GM21619 (cell line): ENCODE data around the gene DYNLT4.
"Not testable (repeated sequence)": the region's sequence is repeated elsewhere in the genome, so short reads cannot be mapped to it uniquely, and the experiment has no call there.

Experiments
- ATAC-seq: cut with Tn5 transposase; IDR thresholded peaks from one replicate; pipeline ENCODE4 v1.9.1; 2021; ENCODE audit not compliant: unreplicated experiment

Gene DYNLT4

DNA sequence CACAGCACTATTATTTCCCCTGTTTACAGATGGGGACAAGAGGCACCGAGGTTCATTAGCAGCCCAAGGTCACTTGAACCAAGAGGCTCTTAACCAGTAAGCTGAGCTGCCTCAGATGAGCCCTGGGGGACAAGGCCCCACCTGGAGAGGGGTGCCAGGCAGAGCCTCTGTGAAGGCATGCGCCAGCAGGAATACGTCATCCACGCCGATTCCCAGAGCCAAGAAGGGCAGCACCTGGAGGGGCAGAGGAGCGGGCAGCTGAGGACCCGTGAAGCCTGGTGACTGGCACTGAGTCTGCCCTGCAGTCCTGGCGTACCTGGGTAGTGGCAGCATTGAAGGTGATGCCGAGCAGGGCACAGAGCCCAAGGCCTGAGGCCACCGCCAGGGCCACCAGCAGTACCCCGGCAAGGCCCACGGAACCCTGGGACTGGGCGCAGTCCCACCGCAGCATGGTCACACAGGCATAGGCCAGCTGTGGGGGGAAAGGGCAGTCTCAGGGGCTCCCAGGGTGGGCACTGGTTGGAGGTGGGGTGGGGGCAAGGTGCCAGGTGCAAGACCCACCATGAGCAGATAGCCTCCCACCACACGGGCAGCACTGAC is 21.8 kb upstream of the DYNLT4 start:
- ATAC-seq: no peak

DNA sequence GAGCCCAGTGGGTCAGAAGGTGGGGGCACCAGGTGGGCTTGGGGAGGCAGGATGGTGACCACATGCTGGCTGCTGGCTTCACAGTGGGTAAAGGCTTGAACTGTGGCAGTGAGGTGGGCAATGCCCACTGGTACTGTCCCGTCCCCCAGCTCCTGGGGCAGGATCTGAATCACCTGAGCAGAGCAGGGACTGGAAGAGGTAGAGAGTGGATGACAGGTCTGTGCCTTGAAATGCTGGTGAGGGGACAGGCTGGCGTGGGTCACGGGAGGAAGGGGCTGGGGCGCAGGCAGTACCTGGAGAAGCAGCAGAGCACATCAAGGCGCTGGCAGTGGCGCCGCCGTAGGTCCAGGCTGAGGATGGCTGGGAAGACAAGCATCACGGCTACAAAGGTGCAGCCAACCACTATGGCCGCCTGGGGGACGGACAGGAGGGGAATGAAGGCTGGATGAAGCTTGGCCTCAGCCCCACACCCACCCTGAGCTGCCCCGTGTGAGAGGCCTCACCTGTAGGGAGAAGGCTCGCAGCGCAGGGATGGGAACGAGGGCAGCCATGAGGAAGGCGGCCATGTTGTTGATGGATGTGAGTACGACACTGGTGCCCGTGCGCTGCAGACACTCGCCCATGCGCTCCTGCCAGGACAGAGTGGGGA is 21.0 kb upstream of the DYNLT4 start:
- no peak for ATAC-seq

DNA sequence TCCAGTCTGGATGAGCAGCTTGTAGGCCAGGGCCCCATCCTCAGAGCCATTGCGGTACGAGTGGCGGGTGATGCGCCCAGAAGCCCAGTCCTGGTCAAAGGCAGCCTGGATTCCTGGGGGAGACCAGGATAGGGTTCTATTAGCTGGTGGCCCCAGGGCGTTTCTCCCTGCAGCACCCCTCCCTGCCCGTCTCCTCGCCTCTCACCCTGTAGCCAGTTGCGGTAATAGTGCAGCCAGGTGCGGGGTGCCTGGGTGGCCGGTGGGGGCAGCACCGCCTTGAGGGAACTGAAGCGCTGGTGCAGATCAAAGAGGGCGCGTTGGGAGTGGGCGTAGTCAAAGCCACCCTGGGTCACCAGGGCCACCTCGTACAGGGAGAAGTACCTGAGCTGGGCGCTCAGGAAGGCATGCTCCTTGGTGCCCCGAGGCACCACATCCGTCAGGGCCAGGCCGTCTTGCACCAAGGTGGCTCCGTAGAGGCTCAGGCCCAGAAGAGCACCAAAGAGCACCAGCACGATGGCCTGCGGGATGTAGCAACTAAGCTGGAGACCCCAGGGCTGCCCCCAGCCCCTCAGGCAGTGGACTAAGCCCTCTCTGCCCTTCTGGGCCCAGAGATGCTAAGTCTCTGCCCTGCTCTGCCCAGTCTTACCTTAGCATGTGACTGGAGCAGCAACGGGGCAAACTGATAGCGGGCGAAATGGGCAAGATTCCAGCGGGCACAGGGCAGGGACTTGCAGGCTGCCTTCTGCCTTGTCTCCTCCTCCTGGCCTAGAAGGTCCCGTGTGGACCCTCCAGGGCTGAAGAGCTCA is 20.2 kb upstream of the DYNLT4 start:
- ATAC-seq: no peak

DNA sequence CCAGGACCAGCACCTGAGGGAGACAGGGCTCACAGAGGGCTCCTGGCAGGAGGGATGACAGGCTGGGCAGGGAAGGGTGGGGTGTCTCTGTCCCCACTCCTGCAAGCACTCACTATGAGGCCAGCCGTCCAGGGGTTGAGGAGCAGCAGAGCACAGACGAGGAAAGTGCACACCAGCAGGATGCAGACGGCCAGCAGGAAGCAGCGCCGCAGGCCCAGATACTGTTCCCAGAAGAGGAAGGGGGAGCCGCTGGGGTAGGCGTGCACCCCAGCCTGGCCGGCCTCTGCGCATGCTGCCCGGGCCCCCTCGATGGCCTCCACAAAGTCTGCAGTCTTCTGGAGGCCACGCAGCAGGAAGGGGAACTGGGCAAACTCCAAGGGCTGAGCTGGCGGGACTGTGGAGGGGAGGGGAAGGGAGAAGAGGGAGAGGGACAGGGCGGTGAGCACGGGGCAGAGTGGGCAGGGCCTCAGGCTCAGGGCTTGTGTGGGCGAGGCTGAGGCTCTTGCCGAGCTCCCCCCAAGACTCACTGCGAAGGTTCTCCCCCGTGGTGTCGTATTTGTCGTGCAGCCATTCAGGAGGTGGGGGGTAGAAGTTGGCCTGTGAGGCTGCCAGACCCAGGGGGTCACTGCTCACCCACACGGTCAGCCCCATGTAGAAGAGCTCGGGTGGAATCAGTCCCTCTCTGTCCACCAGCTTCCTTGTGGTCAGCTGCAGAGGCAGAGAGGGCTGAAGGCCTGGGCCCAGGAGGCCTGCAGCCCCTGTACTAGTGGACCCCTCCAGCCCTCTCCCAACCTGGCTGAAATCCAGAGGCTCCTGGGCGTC is 19.4 kb upstream of the DYNLT4 start:
- no peak for ATAC-seq

DNA sequence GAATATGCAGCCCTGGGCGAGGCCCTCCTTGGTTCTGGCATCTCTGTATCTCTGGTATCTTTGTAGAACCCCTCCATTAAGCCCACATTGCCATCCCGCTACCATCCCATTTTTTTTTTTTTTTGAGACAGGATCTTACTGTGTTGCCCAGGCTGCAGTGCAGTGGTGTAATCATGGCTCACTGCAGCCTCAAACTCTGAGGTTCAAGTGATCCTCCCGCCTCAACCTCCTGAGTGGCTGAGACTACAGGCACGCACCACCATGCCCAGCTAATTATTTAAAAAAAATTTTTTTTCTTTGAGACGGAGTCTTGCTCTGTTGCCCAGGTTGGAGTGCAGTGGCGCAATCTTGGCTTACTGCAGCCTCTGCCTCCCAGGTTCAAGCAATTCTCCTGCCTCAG is 17.2 kb upstream of the DYNLT4 start:
- ATAC-seq: not testable (repeated sequence)

DNA sequence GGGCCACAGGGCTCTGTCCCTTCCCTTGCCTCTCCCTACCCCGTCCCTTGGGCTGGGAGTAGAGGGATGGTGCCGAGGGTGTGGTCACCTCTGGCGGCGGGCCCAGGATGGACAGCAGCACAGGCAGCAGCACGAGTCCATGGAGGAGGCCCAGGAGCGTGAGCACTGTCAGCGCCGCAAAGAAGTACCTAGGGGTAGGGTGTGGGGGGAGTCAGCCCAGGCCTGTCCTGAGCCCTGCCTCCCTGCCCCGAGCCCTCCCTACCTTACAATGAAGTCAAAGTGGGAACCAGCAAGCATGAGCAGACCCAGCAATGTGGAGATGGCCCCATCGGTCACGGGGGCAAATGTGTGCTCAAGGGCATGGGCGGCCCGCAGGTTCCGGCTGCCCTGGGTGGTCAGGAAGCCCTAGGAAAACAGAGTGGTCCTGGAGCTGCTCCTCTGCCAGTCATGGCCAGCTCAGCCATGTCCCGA is 15.9 kb upstream of the DYNLT4 start:
- ATAC-seq: no peak

DNA sequence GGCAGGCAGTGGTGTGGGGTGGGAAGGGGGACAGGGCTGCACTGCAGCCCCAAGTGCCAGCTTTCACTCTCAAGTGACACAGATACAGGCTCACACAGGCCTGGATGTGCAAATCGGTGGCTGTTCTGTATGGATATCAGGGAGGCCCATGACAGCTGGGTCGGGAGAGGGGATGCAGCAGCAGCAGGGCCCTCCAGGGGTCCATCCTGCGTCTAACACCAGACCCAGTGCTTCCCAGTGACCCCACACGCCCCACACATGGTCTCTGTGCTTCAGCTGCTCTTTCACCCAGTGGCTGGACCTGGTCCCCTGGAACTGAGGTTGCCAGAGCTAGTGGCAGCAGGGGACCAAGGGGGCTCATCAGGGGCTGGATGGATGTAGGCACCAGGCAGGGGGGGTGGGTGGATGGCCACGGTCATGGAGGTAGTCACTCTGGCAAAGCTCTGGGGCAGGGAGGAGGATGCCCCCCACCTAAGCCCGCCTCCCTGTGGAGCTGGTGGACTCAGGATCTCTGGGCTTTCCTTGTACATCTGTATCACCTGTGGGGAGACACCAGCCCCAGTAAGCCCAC is 15.1 kb upstream of the DYNLT4 start:
- no peak for ATAC-seq

DNA sequence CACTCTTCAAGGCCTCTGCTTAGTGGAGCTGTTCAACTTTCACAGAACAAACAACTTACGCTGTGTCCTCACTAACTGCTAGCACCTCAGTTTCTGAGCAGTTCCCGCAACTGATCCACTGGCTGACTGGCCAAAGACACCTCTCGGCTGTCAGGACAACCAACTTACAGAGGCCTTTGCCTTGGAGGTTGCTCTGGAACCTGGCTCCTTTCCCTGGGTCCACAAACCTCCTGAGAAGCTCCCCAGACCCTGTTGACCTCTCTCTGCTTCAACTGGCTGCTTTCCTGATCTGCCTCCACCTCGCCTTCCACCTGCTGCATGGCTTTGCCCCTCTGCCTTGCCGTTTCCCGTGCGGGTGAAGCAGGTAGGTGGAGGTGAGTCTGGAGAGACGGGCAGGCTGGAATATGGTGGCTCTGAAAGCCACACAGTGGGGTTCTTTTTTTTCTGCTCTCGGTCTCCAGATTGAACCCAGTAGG is 14.1 kb upstream of the DYNLT4 start:
- ATAC-seq: no peak

DNA sequence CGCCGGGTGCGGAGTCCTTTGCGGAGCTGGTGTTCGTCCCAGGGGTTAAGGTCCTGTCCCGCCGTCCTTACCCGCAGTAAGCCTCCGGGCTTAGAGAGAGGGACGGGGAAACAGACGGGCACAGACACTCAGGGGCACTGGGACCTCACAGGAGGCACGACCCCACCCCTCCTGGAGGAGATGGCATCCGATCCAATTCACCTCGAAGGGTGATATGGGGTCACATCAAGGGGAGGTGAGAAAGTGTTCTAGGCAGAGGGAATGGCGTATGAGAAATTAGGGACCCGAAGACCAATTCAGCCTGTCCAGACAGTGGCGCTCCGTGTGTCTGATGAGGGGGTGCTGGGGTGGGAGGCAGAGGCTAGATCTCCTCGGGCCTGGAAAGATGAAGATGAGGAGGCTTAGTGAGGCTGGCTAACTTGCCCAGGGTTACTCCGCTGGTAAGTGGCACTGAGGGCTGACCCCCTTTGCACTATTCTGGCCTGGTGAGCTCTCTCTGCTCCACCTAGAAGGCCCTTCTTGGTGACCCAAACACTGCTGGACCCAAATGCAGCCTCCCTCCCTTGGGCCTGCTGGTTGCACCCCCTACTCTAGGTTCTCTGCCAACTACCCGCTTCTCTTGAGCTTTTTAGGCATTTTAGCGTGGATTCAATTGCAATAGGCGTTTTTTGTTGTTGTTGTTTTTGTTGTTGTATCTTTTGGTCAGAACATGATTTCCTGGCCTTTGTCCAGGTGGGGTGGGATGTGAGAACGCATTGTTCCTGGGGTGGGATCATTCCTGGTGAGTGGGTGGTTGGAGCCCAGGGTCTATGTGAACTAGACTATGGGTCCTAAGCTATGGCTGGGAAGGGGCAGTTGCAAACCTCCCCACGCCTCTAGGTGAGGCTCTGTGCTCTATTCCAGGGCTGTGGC is 13.4 kb upstream of the DYNLT4 start:
- no peak for ATAC-seq

DNA sequence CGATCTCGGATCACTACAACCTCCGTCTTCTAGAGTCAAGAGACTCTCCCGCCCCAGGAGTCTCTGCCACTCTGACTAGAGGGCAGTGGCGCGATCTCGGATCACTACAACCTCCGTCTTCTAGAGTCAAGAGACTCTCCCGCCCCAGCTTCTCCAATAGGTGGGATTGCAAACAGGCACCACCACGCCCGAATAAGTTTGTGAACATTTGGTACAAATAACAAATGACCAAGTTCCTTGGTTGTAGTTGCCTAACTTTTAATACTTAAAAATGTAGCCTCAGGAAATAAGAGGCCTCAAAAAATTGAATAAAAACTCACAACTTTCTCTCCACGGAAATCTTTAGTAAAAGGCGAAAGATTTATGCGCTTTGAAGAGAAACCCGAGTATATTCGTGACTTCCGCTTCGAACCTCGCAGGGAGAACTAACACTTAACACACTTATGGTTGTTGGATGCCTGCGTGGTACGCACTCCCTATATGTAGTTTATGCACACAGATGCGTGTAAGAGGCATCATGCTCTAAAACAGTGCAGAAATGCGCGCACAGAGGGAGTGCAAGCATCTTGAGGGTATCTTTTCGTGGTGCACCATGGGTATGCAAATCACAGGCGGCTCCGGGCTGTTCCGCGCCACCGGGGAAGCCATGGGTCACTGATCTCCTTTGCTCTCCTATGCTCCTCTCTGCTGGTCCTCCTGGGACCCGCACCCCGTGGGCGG is 12.6 kb upstream of the DYNLT4 start:
- peak; percentile 88 for ATAC-seq

DNA sequence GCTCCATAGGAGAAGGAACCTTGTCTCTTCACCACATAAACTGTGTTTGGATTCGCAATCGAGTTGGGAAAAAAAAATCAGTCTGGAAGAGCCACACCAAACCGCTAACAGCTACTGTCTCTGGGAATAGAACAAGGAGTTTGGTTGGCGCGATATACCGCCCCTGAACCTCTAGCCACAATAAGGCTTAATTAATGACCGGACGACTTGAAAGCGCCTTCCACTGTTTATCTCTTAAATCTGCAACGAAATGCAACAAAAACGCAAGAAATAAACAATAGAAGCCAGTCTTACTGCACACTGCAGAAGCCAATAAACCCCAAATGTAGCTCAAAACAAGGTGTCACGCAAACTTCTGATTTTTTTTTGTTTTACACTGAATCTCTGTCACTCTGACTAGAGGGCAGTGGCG is 12.1 kb upstream of the DYNLT4 start:
- ATAC-seq: no peak

DNA sequence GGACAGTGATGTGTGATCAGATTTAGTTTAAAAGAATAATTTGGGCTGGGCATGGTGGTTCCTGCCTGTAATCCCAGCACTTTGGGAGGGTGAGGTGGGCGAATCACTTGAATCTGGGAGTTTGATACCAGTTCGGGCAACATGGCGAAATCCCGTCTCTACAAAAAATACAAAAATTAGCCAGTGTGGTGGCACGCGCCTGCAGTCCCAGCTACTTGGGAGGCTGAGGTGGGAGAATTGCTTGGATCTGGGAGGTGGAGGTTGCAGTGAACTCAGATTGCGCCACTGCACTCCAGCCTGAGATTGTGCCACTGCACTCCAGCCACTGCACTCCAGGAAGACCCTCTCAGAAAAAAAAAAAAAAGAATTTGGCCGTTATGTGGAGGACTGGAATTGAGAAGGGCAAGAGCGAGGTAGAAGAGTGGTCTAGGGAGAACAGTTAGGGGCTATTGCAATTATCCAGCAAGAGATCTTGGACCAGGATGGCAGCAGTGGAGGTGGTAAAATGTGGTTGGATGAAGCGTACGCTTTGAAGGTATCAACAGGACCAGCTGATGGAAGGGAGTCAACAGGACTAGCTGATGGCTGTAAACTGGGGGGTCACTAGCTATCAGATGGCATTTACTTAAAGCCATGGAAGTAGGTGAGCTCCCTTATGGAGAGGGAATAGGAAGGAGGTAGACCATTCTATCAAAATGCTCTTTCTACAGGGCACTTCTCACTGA is 10.8 kb upstream of the DYNLT4 start:
- ATAC-seq: no peak

DNA sequence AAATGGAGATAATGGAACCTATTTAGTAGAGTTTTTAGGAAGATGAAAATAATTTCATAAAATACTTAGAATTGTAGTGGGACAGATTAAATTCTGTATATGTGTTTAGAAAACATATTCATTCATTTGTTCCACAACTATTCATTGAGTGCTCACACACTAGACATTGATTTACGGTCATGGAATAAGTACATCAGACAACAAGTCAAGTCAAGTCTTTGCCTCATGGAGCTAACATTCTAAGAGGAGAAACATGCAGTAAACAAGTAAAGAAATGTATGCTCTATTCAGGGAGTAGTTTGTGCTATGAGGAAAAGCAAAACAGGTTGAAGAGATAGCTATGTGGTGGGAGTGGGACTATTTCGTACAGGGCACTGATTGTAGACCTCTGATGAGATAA is 10.2 kb upstream of the DYNLT4 start:
- ATAC-seq: no peak

DNA sequence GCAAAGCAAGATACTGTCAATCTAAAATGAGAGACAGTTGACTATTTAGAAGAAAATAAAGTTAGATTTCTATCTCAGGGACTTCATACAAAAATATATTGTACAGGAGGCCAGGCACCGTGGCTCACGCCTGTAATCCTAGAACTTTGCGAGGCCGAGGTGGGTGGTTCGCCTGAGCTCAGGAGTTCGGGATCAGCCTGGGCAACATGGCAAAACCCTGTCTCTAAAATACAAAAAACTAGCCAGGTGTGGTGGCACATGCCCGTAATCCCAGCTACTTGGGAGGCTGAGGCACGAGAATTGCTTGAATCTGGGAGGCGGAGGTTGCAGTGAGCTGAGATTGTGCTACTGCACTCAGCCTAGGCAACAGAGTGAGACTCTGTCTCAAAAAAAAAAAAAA is 8.8 kb upstream of the DYNLT4 start:
- not testable (repeated sequence) for ATAC-seq

DNA sequence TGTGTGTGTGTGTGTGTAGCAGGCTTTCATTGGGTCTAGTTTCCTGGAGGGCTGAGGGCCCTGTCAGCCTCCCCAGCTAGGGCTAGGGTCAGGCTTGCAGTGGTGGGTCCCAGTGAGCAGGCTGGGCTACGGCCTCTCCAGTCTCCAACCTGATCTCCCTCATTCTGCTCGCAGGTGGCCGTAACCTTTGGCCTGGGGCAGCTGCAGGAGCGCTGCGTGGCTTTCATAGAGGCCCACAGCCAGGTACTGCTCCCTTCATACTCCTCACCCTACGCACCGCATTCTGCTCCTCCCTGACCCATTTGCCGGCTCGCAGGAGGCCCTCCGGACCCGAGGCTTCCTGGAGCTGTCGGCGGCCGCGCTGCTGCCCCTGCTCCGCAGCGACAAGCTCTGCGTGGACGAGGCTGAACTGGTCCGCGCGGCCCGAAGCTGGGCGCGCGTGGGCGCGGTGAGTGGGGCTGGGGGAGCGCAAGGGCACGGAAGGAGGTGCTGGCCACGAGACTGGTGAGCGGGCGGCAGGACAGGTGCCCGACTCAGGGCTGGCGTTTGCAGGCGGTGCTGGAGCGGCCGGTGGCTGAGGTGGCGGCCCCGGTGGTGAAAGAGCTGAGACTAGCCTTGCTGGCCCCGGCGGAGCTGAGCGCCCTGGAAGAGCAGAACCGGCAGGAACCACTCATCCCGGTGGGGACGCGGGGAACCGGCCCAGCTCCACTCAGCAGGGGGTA is 5.8 kb upstream of the DYNLT4 start:
- no peak for ATAC-seq

DNA sequence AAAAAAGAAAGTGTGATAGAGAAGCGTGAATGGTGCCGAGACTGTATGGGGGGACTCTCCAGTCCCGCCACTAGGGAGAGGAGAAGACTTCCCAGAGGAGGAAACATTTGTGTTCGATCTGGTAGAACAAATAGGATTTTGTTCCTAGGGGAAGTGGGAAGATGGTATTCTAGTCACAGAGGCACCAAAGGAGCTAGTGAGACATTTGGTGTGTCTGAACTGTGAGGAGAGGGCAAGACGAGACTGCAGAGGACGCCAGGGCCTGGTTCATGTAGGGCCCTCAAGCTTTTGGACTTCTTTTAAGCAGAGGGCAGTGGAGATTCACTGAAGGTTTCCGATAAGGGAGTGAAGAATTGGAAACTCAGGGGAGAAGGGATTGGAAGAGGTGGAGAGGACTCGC is 4.1 kb upstream of the DYNLT4 start:
- no peak for ATAC-seq

DNA sequence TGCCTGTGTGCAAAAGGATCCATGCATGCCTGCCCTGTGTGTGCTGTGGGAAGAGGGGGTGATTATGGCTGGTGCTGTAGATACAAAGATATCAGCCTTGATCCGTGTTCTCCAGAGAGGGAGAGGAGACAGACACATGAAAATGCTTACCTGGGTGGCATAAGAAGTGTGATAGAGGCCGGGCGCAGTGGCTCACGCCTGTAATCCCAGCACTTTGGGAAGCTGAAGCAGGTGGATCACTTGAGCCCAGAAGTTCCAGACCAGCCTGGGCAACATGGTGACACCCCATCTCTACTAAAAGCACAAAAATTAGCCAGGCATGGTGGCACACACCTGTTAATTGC is 3.6 kb upstream of the DYNLT4 start:
- ATAC-seq: not testable (repeated sequence)
